Measurements from ENCODE around the gene C3orf20.
"Not testable (repeated sequence)": the region's sequence is repeated elsewhere in the genome, so short reads cannot be mapped to it uniquely, and the experiment has no call there.

C3orf20 gene

DNA sequence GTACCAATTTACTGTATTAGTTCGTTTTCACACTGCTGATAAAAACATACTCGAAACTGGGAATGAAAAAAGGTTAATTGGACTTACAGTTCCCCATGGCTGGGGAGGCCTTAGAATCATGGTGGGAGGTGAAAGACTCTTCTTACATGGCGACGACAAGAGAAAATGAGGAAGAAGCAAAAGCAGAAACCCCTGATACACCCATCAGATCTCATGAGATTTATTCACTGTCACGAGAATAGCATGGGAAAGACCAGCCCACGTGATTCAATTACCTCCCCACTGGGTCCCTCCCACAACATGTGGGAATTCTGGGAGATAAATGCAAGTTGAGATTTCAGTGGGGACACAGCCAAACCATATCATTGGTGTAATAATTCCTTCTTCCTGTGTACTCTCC lies 69.6 kb downstream of the C3orf20 start:
- Histone ChIP-seq H3K9me3 (ENCODE audit: control insufficient read depth in 2 of 2, low read length in 2 of 2) (no peaks in the 10 kb centered on the region), H3K4me3 (ENCODE audit: low read length in 2 of 2) (no peak overlapping the region), H3K27me3 (ENCODE audit: control insufficient read depth in 2 of 2, insufficient read depth in 2 of 2, low read length in 2 of 2) (peaks cover 0 to 3% of the 10 kb centered on the region in 2 donors), H3K4me1 (ENCODE audit: control insufficient read depth in 2 of 2, insufficient read depth in 2 of 2, low read length in 2 of 2) (no peaks in the 10 kb centered on the region), H3K27ac (ENCODE audit: low read depth in 2 of 2, low read length in 2 of 2) (no peak overlapping the region), H3K9ac (ENCODE audit: low read depth in 1 of 2, low read length in 2 of 2) (no peak overlapping the region), H3K36me3 (ENCODE audit: control insufficient read depth in 2 of 2, insufficient read depth in 2 of 2, low read length in 2 of 2) (no peaks in the 10 kb centered on the region)

- Histone ChIP-seq H3K27me3 (ENCODE audit: control insufficient read depth in 2 of 2, insufficient read depth in 2 of 2, low read length in 2 of 2) (peaks cover 0 to 3% of the 10 kb centered on the region in 2 donors), H3K9me3 (ENCODE audit: control insufficient read depth in 2 of 2, low read length in 2 of 2) (peaks cover 0 to 2% of the 10 kb centered on the region in 2 donors), H3K4me3 (ENCODE audit: low read length in 2 of 2) (no peak overlapping the region), H3K4me1 (ENCODE audit: control insufficient read depth in 2 of 2, insufficient read depth in 2 of 2, low read length in 2 of 2) (no peaks in the 10 kb centered on the region), H3K36me3 (ENCODE audit: control insufficient read depth in 2 of 2, insufficient read depth in 2 of 2, low read length in 2 of 2) (no peaks in the 10 kb centered on the region), H3K9ac (ENCODE audit: low read depth in 1 of 2, low read length in 2 of 2) (no peak overlapping the region), H3K27ac (ENCODE audit: low read depth in 2 of 2, low read length in 2 of 2) (no peak overlapping the region)
Observed at GRCh38 chr3:14750650-14751049, 75.7 kb downstream of the C3orf20 start.

DNA sequence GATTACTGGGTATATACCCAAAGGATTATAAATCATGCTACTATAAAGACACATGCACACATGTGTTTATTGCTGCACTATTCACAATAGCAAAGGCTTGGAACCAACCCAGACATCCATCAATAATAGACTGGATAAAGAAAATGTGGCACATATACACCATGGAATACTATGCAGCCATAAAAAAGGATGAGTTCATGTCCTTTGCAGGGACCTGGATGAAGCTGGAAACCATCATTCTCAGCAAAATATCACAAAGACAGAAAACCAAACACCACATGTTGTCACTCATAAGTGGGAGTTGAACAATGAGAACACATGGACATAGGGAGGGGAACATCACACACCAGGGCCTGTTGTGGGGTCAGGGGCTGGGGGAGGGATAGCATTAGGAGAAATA lies 78.0 kb downstream of the C3orf20 start:
- H3K27ac ChIP-seq (ENCODE audit: low read depth in 2 of 2, low read length in 2 of 2); H3K27me3 ChIP-seq (ENCODE audit: control insufficient read depth in 2 of 2, insufficient read depth in 2 of 2, low read length in 2 of 2); H3K4me3 ChIP-seq (ENCODE audit: low read length in 2 of 2); H3K4me1 ChIP-seq (ENCODE audit: control insufficient read depth in 2 of 2, insufficient read depth in 2 of 2, low read length in 2 of 2); H3K9me3 ChIP-seq (ENCODE audit: control insufficient read depth in 2 of 2, low read length in 2 of 2); H3K9ac ChIP-seq (ENCODE audit: low read depth in 1 of 2, low read length in 2 of 2); H3K36me3 ChIP-seq (ENCODE audit: control insufficient read depth in 2 of 2, insufficient read depth in 2 of 2, low read length in 2 of 2): not testable (repeated sequence)

- no peaks in the 10 kb centered on the region for H3K27me3 ChIP-seq (ENCODE audit: control insufficient read depth in 2 of 2, insufficient read depth in 2 of 2, low read length in 2 of 2)
- no peaks in the 10 kb centered on the region for H3K9me3 ChIP-seq (ENCODE audit: control insufficient read depth in 2 of 2, low read length in 2 of 2)
- no peaks in the 10 kb centered on the region for H3K36me3 ChIP-seq (ENCODE audit: control insufficient read depth in 2 of 2, insufficient read depth in 2 of 2, low read length in 2 of 2)
- no peak overlapping the region for H3K9ac ChIP-seq (ENCODE audit: low read depth in 1 of 2, low read length in 2 of 2)
- H3K4me3 ChIP-seq (ENCODE audit: low read length in 2 of 2) = no peak overlapping the region
- H3K27ac ChIP-seq (ENCODE audit: low read depth in 2 of 2, low read length in 2 of 2) = no peak overlapping the region
- H3K4me1 ChIP-seq (ENCODE audit: control insufficient read depth in 2 of 2, insufficient read depth in 2 of 2, low read length in 2 of 2) = no peaks in the 10 kb centered on the region
Observed at GRCh38 chr3:14757153-14757700, 82.3 kb downstream of the C3orf20 start.

DNA sequence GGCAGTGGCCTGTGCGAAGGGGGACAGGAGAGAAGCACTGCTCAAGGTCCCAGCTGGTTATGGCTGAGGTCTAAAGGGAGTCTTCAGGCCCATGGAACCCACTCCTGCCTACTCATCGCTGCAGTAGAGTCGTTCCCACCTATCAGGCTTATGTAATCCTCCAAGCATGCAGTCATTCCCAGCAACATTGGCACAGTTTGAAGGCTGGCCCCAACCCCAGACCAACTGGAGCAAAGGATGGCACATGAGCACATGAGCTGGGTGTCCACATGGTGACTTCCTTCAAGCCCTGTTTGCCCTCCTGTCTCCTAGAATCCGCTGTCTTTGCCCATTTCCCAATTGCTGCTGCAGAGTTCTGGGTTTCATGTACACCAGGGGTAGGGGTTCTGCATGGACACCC lies 83.4 kb downstream of the C3orf20 start:
- Histone ChIP-seq H3K36me3 (ENCODE audit: control insufficient read depth in 2 of 2, insufficient read depth in 2 of 2, low read length in 2 of 2) (no peaks in the 10 kb centered on the region), H3K4me1 (ENCODE audit: control insufficient read depth in 2 of 2, insufficient read depth in 2 of 2, low read length in 2 of 2) (no peaks in the 10 kb centered on the region), H3K27me3 (ENCODE audit: control insufficient read depth in 2 of 2, insufficient read depth in 2 of 2, low read length in 2 of 2) (no peaks in the 10 kb centered on the region), H3K9ac (ENCODE audit: low read depth in 1 of 2, low read length in 2 of 2) (no peak overlapping the region), H3K27ac (ENCODE audit: low read depth in 2 of 2, low read length in 2 of 2) (no peak overlapping the region), H3K9me3 (ENCODE audit: control insufficient read depth in 2 of 2, low read length in 2 of 2) (no peaks in the 10 kb centered on the region), H3K4me3 (ENCODE audit: low read length in 2 of 2) (no peak overlapping the region)

DNA sequence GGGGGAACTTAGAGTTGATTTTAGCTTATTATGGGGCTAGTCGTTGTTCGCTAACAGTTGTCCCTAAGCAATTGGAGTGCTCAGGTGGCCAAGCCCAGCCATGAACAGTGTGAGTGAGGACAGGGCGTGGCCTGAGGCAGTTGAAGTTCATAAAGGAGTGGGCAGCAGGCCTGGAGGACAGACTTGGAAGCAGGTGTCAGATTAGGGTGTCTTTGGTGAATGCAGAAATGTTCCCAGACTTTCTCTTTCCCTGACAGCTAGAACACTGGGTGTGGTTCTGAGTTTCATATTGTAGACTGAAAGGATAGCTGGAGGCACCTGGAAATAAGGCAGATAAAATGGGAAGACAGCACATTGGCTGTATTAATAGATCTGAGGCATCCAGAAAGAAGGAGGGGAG lies 84.0 kb downstream of the C3orf20 start:
- no peak overlapping the region for H3K9ac ChIP-seq (ENCODE audit: low read depth in 1 of 2, low read length in 2 of 2)
- no peaks in the 10 kb centered on the region for H3K9me3 ChIP-seq (ENCODE audit: control insufficient read depth in 2 of 2, low read length in 2 of 2)
- H3K4me3 ChIP-seq (ENCODE audit: low read length in 2 of 2) = no peak overlapping the region
- no peaks in the 10 kb centered on the region for H3K36me3 ChIP-seq (ENCODE audit: control insufficient read depth in 2 of 2, insufficient read depth in 2 of 2, low read length in 2 of 2)
- H3K27me3 ChIP-seq (ENCODE audit: control insufficient read depth in 2 of 2, insufficient read depth in 2 of 2, low read length in 2 of 2) = no peaks in the 10 kb centered on the region
- no peaks in the 10 kb centered on the region for H3K4me1 ChIP-seq (ENCODE audit: control insufficient read depth in 2 of 2, insufficient read depth in 2 of 2, low read length in 2 of 2)
- no peak overlapping the region for H3K27ac ChIP-seq (ENCODE audit: low read depth in 2 of 2, low read length in 2 of 2)

DNA sequence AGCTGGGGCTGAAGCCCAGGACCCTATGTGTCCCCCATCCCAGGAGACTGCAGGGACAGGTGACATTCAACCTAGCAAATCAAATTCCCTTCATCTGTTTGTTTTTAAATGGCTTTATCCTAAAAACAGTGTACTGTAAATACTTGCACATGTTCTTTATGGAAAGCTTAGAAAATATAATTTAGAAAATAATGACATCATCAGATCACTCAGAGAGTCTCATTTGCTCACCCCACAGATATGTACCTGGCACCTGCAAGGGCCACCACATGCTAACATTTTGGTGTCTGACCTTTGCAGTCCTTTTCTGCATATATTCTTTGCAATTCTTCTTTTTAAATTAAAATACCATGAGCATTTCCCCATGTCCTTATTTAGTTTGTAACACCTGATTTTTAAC lies 85.2 kb downstream of the C3orf20 start:
- H3K4me3 ChIP-seq (ENCODE audit: low read length in 2 of 2) = no peak overlapping the region
- no peaks in the 10 kb centered on the region for H3K9me3 ChIP-seq (ENCODE audit: control insufficient read depth in 2 of 2, low read length in 2 of 2)
- H3K9ac ChIP-seq (ENCODE audit: low read depth in 1 of 2, low read length in 2 of 2) = no peak overlapping the region
- no peaks in the 10 kb centered on the region for H3K4me1 ChIP-seq (ENCODE audit: control insufficient read depth in 2 of 2, insufficient read depth in 2 of 2, low read length in 2 of 2)
- H3K27me3 ChIP-seq (ENCODE audit: control insufficient read depth in 2 of 2, insufficient read depth in 2 of 2, low read length in 2 of 2) = no peaks in the 10 kb centered on the region
- H3K36me3 ChIP-seq (ENCODE audit: control insufficient read depth in 2 of 2, insufficient read depth in 2 of 2, low read length in 2 of 2) = no peaks in the 10 kb centered on the region
- no peak overlapping the region for H3K27ac ChIP-seq (ENCODE audit: low read depth in 2 of 2, low read length in 2 of 2)

DNA sequence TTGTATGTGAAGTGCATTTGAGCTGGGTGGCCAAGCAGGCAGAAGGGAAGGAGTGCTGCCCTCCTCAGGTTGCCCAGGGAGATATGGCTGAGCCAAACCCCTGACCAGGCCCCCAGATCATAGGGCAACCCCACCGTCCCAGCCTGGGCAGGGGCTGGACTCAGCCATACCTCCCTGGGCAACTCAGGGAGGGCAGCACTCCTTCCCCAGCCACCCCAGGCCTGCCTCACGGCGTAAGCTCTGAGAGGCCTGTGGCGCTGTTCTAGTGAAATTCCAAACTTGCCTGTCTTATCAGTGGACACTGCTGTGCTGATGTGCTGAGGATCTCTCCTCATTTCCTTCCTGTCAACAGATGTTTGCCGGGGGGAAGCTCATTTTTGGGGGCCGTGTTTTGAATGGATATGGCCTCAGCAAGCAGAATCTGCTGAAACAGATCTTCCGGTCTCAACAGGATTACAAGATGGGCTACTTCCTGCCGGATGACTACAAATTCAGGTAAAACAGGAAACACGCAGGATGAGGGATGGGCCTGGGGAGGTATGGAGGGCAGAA lies 86.3 kb downstream of the C3orf20 start:
- Histone ChIP-seq H3K9me3 (ENCODE audit: control insufficient read depth in 2 of 2, low read length in 2 of 2) (no peaks in the 10 kb centered on the region), H3K36me3 (ENCODE audit: control insufficient read depth in 2 of 2, insufficient read depth in 2 of 2, low read length in 2 of 2) (no peaks in the 10 kb centered on the region), H3K27ac (ENCODE audit: low read depth in 2 of 2, low read length in 2 of 2) (no peak overlapping the region), H3K4me1 (ENCODE audit: control insufficient read depth in 2 of 2, insufficient read depth in 2 of 2, low read length in 2 of 2) (no peaks in the 10 kb centered on the region), H3K4me3 (ENCODE audit: low read length in 2 of 2) (no peak overlapping the region), H3K9ac (ENCODE audit: low read depth in 1 of 2, low read length in 2 of 2) (no peak overlapping the region), H3K27me3 (ENCODE audit: control insufficient read depth in 2 of 2, insufficient read depth in 2 of 2, low read length in 2 of 2) (no peaks in the 10 kb centered on the region)

DNA sequence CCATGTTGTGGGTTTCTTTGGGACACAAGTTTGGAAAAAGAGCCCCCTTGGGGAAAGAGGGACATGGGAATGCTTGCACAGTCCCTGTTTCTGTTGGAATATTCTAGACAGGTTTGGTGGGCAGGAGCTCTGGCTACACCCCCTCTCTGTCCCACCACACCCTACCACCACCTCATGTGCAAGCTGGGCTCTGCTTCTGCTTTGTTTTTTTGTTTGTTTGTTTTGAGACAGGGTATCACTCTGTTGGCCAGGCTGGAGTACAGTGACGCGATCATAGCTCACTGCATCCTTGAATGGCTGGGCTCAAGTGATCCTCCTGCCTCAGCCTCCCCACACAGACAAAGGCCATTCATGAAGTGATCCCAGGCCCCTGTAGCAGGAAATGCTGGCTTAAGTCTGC lies 86.9 kb downstream of the C3orf20 start:
- Histone ChIP-seq H3K9ac (ENCODE audit: low read depth in 1 of 2, low read length in 2 of 2) (no peak overlapping the region), H3K27ac (ENCODE audit: low read depth in 2 of 2, low read length in 2 of 2) (no peak overlapping the region), H3K9me3 (ENCODE audit: control insufficient read depth in 2 of 2, low read length in 2 of 2) (no peaks in the 10 kb centered on the region), H3K27me3 (ENCODE audit: control insufficient read depth in 2 of 2, insufficient read depth in 2 of 2, low read length in 2 of 2) (no peaks in the 10 kb centered on the region), H3K36me3 (ENCODE audit: control insufficient read depth in 2 of 2, insufficient read depth in 2 of 2, low read length in 2 of 2) (no peaks in the 10 kb centered on the region), H3K4me1 (ENCODE audit: control insufficient read depth in 2 of 2, insufficient read depth in 2 of 2, low read length in 2 of 2) (no peaks in the 10 kb centered on the region), H3K4me3 (ENCODE audit: low read length in 2 of 2) (no peak overlapping the region)

DNA sequence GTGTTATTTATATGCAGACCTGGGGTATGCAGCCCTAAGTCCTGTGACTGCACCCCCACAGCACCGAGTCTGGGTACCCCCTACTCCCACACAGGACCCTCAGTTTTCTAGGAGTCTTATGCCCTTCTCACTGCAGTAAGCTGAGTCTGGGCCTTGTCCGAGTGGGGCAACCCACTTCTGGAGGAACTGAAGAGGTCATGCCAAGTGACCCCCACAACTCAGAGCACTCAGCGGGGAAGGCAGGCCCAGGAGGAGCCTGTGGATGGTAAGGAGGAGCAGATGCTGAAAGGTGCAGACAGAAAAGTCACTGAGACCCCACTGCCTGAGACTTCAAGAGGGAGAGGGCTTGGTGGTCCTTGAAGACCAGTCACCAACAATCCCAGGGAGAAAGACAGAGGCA lies 87.8 kb downstream of the C3orf20 start:
- Histone ChIP-seq H3K9me3 (ENCODE audit: control insufficient read depth in 2 of 2, low read length in 2 of 2) (no peaks in the 10 kb centered on the region), H3K4me3 (ENCODE audit: low read length in 2 of 2) (no peak overlapping the region), H3K36me3 (ENCODE audit: control insufficient read depth in 2 of 2, insufficient read depth in 2 of 2, low read length in 2 of 2) (no peaks in the 10 kb centered on the region), H3K4me1 (ENCODE audit: control insufficient read depth in 2 of 2, insufficient read depth in 2 of 2, low read length in 2 of 2) (no peaks in the 10 kb centered on the region), H3K9ac (ENCODE audit: low read depth in 1 of 2, low read length in 2 of 2) (no peak overlapping the region), H3K27me3 (ENCODE audit: control insufficient read depth in 2 of 2, insufficient read depth in 2 of 2, low read length in 2 of 2) (no peaks in the 10 kb centered on the region), H3K27ac (ENCODE audit: low read depth in 2 of 2, low read length in 2 of 2) (no peak overlapping the region)

Measured in mucosa of rectum (tissue), 2 donors.